Epidermal melanocyte (primary cell): ENCODE measurements around the gene ANGPTL2.

Experiments
- DNase-seq: peaks from one replicate; pipeline ENCODE4 v3.0.0; 2011; ENCODE audit warnings: low spot score; ENCODE audit not compliant: insufficient read length

Gene ANGPTL2

DNA sequence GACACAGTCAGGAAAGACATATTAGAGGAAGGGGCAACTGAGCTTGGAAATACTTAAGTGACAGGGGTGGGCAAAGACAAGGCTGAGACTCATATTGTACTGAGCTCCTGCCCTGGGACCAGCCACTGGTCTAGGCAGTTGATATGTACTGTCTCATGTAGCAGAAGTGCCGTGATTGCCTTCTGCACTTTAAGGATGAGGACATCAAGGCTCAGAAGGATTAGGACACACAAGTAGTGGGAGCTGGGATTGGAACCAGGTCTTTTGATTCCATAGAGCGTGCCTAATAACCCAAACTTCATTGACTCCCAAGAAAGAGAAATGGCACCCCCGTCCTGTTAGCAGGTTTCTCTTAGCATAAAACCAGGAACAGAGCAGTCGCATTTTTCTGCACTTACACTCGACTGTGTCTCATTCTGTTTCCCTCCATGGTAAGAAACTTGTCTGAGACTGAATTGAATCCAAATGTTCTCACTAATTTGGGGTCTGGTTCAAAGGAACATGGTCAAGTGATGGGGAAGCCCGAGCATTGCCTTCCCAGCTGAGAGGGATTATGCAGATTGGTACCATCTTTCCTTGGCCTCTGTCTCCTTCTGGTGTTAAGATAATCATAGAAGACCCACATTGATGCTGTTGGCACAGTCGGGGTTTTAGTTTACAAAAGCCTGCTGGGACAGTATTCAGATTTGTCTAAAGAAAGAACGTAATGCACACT lies 70.4 kb downstream of the ANGPTL2 start:
- no peak for DNase-seq

DNA sequence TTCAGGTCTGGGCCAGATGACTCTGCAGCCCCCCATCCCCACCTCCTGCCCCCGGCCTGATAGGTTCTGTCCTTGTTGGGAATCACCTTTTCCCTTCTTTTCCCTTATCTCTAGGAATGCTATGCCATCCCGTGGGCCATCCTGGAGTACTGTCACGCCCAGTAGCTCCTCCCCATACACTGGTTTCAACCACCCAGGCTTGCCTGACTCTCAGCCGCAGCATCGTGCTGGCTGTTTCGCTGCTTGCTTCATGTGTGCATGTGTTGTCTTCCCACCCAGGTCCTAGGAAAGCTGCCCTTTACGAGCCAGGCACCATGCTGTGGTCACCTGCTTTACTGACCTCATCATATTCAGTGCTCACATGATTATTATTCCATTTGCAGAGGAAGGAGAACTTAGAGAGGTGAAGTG lies 71.8 kb downstream of the ANGPTL2 start:
- no peak for DNase-seq

DNA sequence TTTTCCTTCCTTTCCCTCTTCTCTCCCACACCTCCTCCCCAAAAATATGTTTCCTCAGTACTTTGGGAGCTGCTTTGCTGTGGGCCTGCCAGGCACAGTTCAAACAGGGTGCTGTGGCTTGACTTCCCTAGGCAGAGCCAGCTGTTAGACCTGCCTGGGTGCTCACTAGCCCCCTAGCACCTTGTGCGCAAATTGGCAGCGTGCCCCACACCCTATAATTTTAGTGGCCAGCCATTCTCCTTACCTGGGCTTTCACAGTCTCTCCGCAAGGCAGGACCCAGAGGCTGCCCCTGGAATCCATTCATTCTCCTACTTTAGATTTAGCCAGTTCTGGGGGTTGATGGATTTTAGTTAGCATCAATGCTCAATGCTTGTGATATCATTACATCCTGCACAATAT lies 72.3 kb downstream of the ANGPTL2 start:
- no peak for DNase-seq

DNA sequence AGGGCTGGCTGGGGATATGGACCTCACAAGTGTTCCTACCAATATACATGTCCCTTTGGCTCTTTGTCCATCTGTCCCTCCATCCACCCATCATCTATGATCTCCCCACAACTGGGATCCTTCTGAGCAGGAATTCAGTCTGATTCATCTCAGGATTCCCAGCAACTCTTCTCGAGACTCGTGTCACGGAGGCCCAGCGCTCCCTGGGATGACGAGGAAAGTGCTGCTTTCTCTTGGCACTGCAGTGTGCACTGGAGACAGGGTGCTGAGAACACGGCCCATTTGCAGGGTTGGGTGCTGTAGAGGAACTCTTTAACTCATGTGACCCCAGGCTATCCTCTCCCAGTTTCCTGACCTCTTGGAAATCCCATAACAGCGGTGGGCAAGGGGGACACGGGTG lies 72.9 kb downstream of the ANGPTL2 start:
- DNase-seq: no peak

DNA sequence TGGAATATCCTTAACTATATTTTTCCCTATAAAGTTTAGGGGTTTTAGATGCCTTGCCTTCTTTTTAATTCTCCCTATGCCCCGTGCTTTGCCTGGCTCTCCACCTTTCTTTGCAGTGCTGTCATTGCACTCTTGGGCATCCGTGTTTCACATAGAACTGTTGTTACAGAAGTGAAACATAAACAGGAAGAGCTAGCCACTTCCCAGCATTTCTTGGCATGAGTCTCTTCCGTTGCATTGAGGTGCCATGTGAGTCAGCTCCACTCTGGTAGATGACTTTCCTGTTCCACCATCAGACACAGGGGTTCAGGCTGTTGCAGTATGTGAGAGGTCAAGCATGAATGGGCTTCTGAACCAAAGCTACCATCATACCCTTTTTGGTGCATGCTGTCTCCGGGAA lies 73.4 kb downstream of the ANGPTL2 start:
- peak; percentile 35 for DNase-seq

DNA sequence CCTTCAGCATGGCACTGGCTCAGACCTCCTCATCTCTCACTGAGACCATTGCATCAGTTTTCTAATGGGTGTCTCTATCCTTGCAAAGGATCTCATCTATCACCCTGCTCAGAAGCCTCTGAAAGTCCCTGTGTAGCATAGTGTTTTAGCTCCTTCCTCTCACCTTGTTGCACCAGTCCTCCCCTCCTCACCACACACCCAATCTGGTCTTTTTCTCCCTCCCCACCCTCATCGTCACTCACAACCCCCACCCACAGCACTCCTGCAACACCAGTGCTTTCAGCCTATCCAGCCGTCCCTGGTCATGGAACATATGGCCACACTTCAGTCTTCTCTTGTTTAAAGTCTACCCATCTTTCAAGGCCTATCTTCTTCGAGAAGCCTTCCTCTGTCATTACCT lies 74.5 kb downstream of the ANGPTL2 start:
- no peak for DNase-seq

DNA sequence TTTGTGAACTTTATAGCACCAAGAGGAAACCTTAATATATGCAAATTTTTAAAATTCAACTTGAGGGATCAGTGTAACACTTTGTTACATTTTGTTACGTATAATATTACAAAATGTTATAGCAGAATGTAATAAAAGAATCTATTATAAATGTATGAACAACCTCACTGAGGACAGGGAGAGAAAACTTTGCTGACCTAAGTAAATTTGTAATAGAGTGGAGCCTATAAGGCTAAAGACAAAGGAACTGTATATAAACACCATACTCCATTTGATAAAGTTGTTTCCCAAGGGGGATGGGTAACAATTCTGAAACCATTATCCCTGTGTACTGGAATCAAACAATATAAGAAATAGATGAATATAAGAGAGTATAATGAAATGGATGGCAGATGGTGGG lies 77.3 kb downstream of the ANGPTL2 start:
- DNase-seq: no peak

DNA sequence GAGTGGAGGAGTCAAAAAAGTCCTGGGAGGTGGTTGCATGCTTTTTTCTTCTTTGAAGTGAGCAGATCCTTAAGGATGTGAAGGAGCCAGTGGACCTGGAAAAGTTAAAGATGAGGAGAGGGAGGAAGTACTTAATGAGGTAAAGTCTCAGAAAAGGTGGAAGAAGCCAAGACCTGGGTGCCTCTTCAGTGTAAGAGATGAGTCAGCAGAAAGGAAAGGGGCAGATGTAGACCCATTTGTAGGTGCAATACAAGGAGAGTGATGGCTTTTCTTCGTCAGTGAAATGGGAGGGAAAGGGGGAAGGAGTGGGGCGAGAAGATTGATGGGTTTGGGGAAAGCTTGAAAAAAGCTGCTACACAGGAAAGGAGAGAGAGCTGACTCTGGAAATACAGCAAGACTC lies 82.9 kb downstream of the ANGPTL2 start:
- no peak for DNase-seq

DNA sequence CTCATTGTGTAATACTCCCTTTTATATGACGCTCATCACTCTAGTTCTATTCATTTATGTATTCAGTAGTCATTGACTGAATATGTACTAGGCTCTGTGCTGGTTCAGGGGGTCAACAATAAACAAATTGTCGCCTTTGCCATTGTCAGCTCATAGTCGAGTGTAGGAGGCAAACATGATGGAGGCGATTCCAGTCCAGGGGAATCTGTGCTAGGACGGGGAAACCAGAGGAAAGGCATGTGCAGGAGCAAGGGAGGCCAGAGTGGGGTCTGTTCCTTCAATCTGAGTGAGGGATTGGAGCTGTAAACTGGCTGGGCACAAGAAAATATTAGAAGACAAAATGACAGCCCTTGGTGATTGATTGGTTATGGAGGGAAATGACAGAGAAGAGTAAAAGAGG lies 83.9 kb downstream of the ANGPTL2 start:
- no peak for DNase-seq
